ENCODE results near the gene RNF6.

Gene RNF6

GRCh38 chr13:26221721-26222519 lies at the start of gene RNF6:
Gene RNF6 (minus strand): TSS chr13:26222314. CDS start chr13:26219649, 2,665 bp downstream.
- peak; percentile 99 for DNase-seq (ENCODE audit: low read depth, low spot score)
- in situ Hi-C loops (cut with HindIII; ENCODE audit: low sequenced_read_pairs): no loop called here
- peak within 1 kb of the TSS; percentile 95 for H3K4me3 ChIP-seq (ENCODE audit: low read depth, low read length)
- TF ChIP-seq, protein P1, sequence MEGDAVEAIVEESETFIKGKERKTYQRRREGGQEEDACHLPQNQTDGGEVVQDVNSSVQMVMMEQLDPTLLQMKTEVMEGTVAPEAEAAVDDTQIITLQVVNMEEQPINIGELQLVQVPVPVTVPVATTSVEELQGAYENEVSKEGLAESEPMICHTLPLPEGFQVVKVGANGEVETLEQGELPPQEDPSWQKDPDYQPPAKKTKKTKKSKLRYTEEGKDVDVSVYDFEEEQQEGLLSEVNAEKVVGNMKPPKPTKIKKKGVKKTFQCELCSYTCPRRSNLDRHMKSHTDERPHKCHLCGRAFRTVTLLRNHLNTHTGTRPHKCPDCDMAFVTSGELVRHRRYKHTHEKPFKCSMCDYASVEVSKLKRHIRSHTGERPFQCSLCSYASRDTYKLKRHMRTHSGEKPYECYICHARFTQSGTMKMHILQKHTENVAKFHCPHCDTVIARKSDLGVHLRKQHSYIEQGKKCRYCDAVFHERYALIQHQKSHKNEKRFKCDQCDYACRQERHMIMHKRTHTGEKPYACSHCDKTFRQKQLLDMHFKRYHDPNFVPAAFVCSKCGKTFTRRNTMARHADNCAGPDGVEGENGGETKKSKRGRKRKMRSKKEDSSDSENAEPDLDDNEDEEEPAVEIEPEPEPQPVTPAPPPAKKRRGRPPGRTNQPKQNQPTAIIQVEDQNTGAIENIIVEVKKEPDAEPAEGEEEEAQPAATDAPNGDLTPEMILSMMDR (IDR thresholded peaks at IDR 0.05; ENCODE audit: low read depth, low read length): peak; percentile 6

GRCh38 chr13:26270707-26271106 lies 48.6 kb upstream of the RNF6 start:
- in situ Hi-C loops (cut with HindIII; ENCODE audit: low sequenced_read_pairs): no loop called here
- DNase-seq (ENCODE audit: low read depth, low spot score): no peak
- H3K4me3 ChIP-seq (ENCODE audit: low read depth, low read length): no peak overlapping the region
- TF ChIP-seq, protein P1 (IDR thresholded peaks at IDR 0.05; ENCODE audit: low read depth, low read length): no peak

DNA sequence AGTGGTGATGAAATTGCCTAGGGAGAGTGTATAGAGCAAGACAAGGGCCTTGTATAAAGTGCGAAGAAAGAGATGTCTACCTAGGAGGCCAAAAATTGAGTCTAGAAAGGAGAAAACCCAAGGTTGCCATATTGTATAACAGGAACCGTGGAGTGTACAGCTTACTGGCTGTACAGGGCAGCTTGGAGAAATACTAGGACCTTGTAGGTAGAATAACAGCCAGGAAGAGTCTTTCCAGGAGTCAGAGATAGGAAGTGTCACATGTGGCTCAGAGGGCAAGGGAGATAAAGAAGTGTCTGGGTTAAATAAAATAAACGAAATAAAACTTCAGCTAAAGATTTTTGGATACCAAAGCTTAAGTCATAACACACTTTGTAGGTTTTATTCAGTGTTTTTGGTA lies 44.2 kb upstream of the RNF6 start:
- in situ Hi-C loops (cut with HindIII; ENCODE audit: low sequenced_read_pairs): no loop called here
- TF ChIP-seq, protein P1 (IDR thresholded peaks at IDR 0.05; ENCODE audit: low read depth, low read length): no peak
- DNase-seq (ENCODE audit: low read depth, low spot score): no peak
- H3K4me3 ChIP-seq (ENCODE audit: low read depth, low read length): no peak overlapping the region

DNA sequence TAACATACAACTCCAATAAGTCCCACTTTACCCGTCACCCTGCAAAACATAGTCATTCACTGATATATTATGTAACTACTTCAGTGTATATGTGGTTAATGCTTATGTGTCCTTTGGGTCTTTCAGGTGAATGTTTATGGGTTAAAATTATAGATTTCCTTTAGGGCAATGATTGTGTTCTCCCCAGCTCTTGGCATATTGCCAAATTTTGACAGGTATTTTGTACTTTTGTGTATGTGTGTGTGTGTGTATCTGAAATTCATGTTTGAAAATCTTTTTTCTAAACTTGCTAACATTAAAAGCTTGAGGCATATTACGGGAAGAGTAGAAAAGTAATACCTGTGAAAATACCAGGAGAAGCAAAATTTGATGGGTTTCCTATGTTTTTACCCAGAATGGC lies 40.0 kb upstream of the RNF6 start:
- H3K4me3 ChIP-seq (ENCODE audit: low read depth, low read length): no peak overlapping the region
- TF ChIP-seq, protein P1 (IDR thresholded peaks at IDR 0.05; ENCODE audit: low read depth, low read length): no peak
- in situ Hi-C loops (cut with HindIII; ENCODE audit: low sequenced_read_pairs): no loop called here
- DNase-seq (ENCODE audit: low read depth, low spot score): no peak

DNA sequence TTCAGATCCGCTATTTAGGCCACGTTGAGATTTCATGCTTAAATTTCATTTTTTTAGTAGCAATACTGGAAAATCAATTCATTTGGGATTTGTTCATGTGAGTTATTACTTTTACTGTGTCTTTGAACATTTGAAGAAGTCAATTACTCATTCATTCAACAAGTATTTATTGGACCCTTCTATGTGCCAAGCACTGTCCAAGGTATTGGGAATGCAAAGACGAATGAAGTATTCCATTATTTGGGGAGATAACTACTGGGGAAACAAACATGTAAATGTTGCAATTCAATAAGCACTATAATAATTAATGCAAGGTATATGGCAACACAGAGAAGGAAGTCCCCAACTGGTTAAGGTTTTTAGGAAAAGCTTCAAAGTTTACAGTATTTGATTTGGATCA lies 37.5 kb upstream of the RNF6 start:
- DNase-seq (ENCODE audit: low read depth, low spot score): no peak
- H3K4me3 ChIP-seq (ENCODE audit: low read depth, low read length): no peak overlapping the region
- TF ChIP-seq, protein P1 (IDR thresholded peaks at IDR 0.05; ENCODE audit: low read depth, low read length): no peak
- in situ Hi-C loops (cut with HindIII; ENCODE audit: low sequenced_read_pairs): no loop called here

DNA sequence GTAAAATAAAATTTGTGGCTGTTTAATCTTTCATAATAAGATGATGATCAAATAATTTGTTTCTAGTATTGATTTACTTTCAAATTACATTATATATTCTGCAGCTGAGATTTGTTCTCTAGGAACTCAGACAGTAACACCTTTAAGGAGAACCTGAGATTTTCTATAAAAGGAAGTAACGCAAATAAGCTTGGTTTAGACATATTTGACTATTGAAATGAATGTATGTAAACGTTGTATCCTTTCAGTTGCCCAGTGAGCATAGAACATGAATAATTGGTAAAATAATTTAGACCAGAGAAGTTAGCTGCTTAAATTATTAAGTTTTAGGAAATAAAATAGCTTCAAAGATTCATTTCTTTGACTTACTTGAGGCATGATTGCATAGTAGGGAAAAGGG lies 34.9 kb upstream of the RNF6 start:
- no peak overlapping the region for H3K4me3 ChIP-seq (ENCODE audit: low read depth, low read length)
- in situ Hi-C loops (cut with HindIII; ENCODE audit: low sequenced_read_pairs): no loop called here
- TF ChIP-seq, protein P1 (IDR thresholded peaks at IDR 0.05; ENCODE audit: low read depth, low read length): no peak
- no peak for DNase-seq (ENCODE audit: low read depth, low spot score)
